GM19328 (cell line): Measurements from ENCODE around the gene C1R.

Source experiments
- ATAC-seq: cut with Tn5 transposase; IDR thresholded peaks from one replicate; pipeline ENCODE4 v1.9.1; 2021; ENCODE audit warnings: mild to moderate bottlenecking, moderate library complexity; ENCODE audit not compliant: unreplicated experiment

C1R gene

GRCh38 chr12:7092229-7092985 is at the start of gene C1R:
TSS of gene C1R (minus strand) at chr12:7092445. CDS start at chr12:7092388, 57 bp downstream.
- no peak for ATAC-seq

GRCh38 chr12:7141351-7142005 is 49.2 kb upstream of the C1R start:
- no peak for ATAC-seq

GRCh38 chr12:7139200-7139599 is 47.0 kb upstream of the C1R start:
- no peak for ATAC-seq

- ATAC-seq, result no peak
These were observed 45.7 kb upstream of the C1R start for GRCh38 chr12:7137908-7138307.

DNA sequence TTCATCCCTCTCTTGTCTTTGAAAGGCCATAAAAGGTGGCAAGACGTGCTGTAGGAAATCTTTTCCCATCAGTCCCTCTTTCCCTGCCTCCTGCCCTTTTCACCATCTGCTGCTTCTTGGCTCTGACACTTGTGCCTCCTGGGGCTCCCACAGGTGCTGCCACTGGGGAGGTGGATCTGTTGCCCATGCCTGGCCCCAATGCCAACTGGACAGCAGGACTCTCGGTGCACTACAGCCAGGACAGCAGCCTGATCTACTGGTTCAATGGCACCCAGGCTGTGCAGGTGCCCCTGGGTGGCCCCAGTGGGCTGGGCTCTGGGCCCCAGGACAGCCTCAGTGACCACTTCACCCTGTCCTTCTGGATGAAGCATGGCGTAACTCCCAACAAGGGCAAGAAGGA is 44.4 kb upstream of the C1R start:
- no peak for ATAC-seq

DNA sequence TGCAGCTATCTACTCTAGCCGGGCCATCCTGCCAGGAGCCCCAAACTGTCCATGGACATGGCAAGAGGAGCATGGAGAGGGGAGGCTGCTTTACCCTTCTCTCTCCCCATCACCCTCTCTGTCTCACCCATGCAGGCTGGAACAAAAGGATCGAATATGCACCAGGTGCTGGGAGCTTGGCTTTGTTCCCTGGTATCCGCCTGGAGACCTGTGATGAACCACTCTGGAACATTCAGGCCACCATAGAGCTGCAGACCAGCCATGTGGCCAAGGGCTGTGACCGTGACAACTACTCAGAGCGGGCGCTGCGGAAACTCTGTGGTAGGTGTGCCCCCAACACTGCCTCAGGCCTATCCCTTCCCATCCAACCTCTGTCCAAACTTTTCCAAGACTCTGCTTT is 43.8 kb upstream of the C1R start:
- ATAC-seq, result no peak

- no peak for ATAC-seq
These were observed 42.3 kb upstream of the C1R start for GRCh38 chr12:7134396-7135166.

GRCh38 chr12:7131502-7131866 is 39.2 kb upstream of the C1R start:
- ATAC-seq, result no peak

- ATAC-seq, result no peak
These were observed 38.7 kb upstream of the C1R start for GRCh38 chr12:7130701-7131501.

DNA sequence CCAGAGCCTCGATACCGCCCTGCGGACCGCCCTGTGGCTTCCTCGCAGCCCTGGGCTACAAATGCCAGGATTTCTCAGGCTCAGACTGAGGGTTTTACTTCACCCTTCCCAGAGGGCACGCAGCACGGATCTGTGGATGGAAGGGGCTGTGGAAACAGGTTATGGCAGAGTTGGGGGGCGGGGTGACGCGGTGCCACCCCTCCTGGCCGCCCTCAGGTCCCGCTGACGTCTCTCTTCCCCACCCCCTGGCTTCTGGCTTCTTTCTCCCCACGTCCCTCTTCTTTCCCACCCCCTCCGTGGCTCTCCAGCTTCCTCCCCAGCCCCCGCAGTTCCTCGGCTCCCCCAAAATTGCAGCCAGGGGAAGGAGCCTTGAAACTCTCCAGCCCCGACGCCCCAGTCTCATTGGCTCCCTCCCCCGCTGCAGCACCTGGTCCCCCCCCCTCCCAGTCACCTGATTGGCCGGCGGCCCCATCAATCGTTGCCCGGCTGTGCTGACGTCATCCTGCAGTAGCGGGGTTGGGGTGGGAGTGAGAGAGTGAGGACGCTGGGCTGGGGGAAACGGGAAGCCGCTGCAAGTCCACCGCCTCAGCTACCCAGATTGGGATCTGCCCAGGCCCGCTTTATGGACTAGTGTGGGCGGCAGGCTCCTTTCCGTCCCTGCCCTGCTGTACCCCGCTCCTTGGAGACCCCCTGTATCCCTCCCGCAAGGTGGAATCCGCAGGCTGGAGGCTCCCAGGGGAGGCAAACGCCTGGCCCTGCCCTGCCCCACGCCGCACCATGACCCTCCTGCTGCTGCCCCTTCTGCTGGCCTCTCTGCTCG is 37.8 kb upstream of the C1R start, which contains the start of gene CLSTN3:
TSS of gene CLSTN3 (plus strand) at position 500 of the 820 bp plus-strand sequence. CDS start at position 778, 278 bp downstream.
- peak; percentile 65 for ATAC-seq

GRCh38 chr12:7129287-7129871 is 37.1 kb upstream of the C1R start:
- peak; percentile 7 for ATAC-seq

DNA sequence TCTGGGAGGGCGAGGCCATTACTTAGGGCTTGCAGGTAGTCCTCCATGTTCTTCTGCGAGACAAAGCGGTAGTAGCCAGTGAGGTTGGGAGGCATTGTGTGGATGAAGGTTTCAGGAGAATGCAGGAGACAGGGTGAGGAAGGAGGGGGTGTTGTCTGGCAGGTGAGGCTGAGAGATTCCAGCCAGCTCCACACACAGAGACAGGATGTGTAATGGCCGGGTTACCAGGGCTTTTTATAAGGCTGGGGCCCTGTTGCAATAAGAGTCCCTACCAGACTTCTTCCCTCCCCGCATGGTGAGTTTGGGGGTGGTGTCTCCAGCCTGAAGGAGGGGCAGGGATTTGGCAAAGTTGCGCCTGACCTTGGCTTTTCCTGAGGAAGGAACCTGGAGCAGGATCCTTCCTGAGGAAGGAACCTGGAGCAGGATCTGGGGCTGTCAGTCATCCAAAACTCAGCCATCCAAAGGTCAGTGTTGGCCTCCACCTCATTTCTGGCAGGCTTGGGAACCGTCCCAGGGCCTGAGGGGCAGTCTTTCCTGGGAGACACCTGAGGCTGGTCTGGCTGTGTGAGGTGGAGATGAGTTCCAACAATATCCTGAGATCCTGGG is 36.5 kb upstream of the C1R start, which contains the start of gene RBP5:
TSS of gene RBP5 (minus strand) at position 209 of the 606 bp plus-strand sequence. CDS start at position 95, 114 bp downstream.
- ATAC-seq, result no peak

DNA sequence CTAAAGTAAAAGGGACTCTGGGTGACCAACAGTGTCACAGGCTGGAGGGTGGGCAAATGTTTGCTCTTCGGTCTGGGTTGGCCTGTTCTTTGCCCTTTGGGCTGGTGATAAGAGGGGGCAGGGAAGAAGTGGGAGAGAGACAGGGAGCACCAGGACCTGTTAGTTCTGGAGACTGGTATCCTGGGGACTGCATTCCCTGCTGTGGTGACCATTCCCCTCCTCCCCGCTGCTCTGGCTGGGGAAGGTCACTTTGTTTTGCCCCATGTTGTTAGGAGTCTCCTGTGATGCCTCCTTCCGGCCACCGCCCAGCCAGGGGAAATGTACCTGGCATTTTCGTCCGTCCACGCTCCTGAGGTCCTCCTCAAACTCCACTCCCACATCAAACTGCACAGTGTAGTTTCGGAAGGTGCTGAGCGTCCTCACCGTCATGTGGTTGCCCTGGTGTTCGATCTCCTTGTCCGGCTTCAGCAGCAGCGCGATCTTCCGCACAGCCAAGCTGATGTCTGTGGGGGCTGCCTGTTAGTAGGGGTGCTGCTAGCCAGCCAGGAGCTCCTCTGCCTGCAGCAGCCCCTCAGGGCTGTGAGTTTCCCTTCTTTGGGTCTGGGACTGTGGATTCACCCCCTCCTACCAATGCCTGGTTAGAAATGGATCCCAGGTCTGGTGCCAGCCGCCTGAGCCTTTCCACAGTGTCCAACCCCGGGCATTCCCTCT is 35.8 kb upstream of the C1R start:
- no peak for ATAC-seq

DNA sequence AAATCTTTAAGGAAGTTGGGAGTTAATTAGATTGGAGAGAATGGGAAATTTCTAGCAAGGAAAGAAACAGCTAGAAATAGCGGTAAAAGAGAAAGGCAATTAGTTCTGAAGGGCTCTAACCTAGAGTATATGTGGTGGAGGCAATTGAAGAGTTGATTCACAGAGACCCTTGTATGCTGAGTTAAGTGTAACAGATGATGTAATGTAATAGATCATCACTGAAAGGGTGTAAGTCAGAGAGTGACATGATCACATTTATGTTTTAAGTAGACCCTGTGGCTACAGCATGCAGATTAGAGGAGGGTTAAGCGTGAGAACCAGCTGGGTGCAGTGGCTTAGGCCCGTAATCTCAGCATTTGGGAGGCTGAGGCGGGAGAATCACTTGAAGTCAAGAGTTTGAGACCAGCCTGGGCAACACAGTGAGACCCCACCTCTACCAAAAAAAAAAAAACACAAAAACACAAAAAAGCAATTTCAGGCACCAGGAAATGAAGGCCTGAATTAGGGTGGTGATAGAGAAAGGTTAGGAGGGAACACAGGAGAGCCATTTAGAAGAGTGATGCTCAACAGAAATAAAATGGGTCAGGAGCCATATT is 33.5 kb upstream of the C1R start:
- ATAC-seq, result no peak

GRCh38 chr12:7123806-7124522 is 31.7 kb upstream of the C1R start:
- ATAC-seq, result no peak

DNA sequence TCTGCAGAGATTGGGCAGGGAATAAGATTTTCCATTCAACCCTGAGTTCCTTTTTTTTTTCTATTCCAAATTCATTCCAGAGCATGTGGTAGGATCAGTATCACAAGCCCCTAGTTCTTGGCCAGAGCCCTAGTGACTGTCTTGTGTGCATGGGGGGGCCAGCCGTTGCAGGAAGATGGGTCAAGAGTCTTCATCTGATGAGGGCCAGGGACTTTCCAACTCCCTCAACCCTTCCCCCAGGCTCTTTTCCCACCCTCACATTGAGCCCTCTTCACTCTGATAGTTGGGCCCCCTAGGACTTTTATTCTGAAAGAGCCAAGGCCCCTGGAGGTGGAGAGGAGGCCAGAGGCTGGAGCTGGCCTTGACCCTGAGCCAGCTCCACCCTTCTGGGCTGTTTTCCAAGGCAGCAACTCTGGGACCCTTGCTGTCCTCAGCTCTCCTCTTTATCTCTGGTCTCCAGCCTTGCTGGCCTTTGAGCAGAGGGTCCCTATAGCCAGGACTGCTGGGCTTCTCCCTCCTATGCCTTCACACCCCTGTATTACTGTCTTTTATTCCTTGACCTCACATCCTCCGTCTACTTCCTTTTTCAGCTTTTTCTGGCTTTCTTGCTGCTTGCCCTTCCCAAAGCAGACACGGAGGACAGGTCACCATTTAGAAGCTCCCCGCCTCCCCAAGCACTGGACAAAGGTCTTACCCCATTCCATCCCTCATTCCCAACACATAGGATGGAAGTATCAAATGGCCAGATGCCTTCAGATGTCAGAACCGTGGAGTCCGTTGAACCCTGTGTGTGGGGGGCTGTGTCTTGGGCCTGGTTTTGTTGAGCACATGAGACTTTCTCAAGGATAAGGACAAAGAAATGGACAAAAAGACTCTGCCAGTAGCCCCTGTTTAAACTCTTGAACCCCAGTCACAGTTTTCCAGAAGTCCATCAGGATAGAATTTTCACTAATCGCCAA is 30.8 kb upstream of the C1R start:
- ATAC-seq, result no peak
